ENCODE measurements around the gene SLC7A4.
"Not testable (repeated sequence)": the region's sequence is repeated elsewhere in the genome, so short reads cannot be mapped to it uniquely, and the experiment has no call there.

The SLC7A4 gene, protein sequence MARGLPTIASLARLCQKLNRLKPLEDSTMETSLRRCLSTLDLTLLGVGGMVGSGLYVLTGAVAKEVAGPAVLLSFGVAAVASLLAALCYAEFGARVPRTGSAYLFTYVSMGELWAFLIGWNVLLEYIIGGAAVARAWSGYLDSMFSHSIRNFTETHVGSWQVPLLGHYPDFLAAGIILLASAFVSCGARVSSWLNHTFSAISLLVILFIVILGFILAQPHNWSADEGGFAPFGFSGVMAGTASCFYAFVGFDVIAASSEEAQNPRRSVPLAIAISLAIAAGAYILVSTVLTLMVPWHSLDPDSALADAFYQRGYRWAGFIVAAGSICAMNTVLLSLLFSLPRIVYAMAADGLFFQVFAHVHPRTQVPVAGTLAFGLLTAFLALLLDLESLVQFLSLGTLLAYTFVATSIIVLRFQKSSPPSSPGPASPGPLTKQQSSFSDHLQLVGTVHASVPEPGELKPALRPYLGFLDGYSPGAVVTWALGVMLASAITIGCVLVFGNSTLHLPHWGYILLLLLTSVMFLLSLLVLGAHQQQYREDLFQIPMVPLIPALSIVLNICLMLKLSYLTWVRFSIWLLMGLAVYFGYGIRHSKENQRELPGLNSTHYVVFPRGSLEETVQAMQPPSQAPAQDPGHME

GRCh38 chr22:21032037-21032867 lies at the start of gene SLC7A4:
TSS of gene SLC7A4 (minus strand) at chr22:21032561. CDS start at chr22:21031812, 749 bp downstream.
- DNase-seq (ENCODE audit: low read depth, low spot score), result no peak

GRCh38 chr22:21080435-21081137 lies 48.2 kb upstream of the SLC7A4 start:
- no peak for DNase-seq (ENCODE audit: low read depth, low spot score)

DNA sequence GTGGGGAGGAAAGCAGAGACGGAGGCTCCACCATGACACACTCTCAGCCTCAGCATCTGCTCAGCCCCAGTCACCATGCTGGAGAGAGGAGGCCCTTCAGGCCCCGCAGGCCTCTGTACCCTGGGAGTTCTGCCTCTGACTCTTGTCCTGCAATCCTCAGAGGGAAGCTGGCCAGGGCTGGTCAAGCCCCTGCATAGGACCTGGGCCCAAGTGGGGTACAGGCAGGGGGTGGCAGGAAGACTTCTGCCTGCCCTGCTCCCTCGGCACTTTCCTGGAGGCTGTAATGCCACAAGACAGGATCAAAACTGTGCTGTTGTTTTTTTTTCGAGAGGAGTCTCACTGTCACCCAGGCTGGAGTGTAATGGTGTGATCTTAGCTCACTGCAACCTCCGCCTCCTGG lies 47.1 kb upstream of the SLC7A4 start:
- DNase-seq (ENCODE audit: low read depth, low spot score), result no peak

- DNase-seq (ENCODE audit: low read depth, low spot score), result no peak
These were observed 46.6 kb upstream of the SLC7A4 start for GRCh38 chr22:21078916-21079315.

- no peak for DNase-seq (ENCODE audit: low read depth, low spot score)
These were observed 45.6 kb upstream of the SLC7A4 start for GRCh38 chr22:21077884-21078508.

DNA sequence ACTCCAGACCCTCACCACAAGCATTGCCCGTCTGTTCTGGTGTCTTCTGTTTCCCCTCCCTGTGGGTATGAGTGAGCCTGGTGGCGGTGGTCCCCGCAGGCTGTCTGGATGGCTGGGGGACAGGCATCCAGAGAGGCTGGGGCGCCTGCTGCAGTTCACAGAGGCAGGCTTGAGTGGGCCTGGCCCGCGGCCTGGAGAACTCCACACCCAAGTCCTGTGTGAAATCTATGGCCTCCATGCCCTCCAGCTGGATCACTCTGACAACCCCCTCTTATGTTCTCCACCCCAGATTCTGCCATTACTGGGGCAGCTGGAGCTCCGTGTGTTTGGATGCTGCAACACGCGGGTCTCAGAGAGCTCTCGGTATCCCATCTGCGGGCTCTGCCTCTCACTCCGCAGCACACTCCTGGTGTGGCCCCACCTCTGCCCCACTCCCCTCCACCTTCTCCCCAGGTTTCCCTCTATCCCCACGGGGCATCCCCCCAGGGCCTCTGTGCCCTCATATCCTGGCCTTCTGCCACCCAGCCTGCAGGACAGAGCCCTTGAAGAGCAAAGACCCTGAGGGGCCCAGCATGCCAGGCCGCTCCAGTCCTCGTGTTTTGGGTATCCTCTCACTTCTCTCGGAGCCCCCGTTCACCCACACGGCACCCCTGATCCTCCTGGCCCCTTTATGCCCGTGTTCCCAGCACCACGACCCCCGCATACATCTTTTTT lies 44.7 kb upstream of the SLC7A4 start:
- DNase-seq (ENCODE audit: low read depth, low spot score), result no peak

- DNase-seq (ENCODE audit: low read depth, low spot score), result no peak
These were observed 43.3 kb upstream of the SLC7A4 start for GRCh38 chr22:21075516-21076138.

DNA sequence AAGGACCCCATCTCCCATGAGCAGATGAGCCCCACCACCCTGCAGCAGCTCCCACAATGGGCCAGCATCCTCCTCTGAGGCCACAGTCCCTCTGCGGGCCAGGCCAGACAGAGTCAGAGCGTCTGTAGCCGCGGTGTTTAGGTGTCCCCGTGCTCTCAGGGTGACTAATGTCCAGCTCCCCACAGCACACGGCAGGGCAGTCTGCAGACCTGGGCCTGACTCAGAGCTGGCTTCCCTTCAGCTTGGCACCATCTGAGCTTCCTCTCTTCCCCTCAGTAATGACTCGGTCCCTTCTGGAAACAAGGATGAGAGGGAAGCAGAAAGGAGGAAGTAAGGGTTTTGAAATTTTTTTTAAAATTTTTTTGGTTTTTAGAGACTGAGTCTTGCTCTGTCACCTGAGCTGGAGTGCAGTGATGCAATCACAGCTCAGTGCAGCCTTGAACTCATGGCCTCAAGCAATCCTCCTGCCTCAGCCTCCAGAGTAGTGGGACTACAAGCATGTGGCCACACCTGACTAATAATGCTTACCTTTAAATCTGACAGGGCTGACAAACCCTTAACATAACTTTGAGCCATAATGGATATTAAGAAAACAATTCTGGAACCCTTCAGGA lies 41.8 kb upstream of the SLC7A4 start:
- no peak for DNase-seq (ENCODE audit: low read depth, low spot score)

GRCh38 chr22:21073482-21073881 lies 41.1 kb upstream of the SLC7A4 start:
- no peak for DNase-seq (ENCODE audit: low read depth, low spot score)

DNA sequence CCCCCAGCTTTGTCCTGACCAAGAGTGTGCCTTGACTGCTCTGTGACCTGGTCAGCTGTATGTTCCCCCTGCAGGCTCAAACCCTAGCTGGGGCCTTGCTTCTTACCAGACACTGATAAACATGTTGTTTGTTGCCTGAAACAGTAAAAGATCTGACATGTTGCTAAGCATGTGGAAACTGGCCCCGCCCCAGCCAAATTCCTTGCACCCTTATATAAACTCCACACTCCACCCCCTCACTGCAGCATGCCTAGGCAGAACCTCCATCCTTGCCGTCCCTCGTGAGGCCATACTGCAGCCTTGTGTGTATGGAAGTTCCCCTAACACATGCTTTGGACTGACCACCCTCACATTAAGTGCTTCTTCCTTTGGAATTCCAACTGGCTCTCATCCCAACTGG lies 40.7 kb upstream of the SLC7A4 start:
- no peak for DNase-seq (ENCODE audit: low read depth, low spot score)

- not testable (repeated sequence) for DNase-seq (ENCODE audit: low read depth, low spot score)
These were observed 39.4 kb upstream of the SLC7A4 start for GRCh38 chr22:21071796-21072195.

DNA sequence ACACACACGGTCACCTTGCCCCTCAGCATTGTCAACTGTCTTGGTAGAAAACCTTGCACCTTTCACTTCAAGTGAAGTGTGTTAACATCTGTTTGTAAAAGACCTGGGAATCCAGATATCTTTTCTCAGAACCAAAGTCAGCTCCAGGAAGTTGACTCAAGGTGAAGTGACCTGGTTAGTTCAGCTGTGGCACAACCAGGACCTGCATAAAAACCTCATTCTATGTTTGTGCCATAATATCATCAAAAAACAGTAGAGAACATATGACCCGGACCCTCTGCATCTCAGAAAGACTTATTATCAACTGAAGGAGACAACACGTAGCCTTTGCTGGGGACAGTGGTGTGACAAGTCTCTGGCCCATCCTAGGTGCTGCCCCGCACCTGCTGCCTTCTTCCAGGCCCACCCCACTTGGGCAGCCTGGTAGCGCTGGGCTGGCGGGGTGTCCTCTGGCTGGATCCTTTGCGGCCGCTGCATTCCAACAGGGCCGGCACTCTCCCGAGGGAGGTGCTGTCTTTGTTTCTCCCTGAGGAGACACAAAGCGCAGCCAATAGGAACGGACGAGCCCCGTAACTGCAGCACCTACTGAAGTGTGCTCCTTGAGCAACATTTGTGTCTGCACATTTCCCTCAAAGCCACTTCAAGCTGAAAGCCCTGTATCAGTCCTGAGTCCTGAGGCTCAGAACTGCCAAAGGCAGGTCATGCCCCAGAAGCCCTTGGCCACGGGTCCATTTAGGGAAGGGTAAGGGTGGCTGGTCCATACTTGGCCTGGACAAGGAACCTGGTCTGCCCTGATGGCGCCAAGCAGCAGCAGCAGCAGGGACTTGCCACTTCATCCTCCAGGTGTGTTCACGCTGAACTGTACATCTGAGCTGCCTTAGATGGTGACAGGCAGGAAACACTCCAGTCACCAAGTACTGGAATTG lies 38.6 kb upstream of the SLC7A4 start:
- no peak for DNase-seq (ENCODE audit: low read depth, low spot score)

DNA sequence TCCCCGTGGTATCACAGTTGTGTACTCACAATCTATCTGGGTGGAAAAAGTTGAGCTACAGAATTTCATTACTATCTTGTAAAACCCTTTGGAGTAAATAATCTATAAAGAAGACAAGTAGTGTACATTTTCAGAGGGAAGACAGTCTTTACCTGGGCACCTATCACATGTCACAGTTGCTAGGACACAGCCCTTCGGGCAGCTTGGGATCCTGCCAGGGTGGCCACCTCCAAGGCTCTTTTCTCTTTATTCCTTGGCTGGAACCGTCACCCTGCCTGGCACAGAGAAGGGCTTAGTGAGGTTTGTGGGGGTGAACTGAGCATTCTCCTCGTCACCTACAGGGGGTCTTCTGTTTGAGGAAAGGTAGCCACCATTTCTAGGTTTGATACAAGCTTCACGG lies 37.0 kb upstream of the SLC7A4 start:
- no peak for DNase-seq (ENCODE audit: low read depth, low spot score)

DNA sequence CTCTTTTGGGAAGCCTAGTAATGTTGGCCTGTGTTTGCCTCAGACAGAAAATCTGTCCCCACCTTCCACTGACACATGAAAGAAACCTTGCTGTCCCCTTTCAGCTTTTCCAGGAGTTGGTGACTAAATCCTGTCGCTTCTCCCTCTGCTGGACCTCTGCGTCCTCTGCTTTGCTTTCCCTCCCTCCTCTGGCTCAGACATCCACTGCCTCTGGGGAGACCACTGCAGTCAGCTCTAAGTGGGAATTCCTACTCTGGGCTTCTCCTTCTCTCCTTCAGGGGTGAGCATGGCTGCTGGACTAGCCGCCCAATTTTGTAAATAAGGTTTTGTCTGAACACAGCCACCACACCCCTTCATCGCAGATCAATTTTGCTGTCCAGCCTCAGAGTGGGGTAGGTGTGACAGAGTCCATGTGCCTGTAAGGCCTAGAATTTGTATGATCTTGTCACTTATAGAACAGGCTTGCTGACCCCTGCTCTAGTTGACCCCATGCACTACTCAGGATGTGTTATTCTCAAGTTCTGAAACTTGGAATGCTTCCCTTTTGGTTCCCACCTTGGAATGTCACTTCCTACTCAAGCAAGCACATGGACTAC lies 36.4 kb upstream of the SLC7A4 start:
- no peak for DNase-seq (ENCODE audit: low read depth, low spot score)

GRCh38 chr22:21067901-21068680 lies 35.7 kb upstream of the SLC7A4 start:
- no peak for DNase-seq (ENCODE audit: low read depth, low spot score)

DNA sequence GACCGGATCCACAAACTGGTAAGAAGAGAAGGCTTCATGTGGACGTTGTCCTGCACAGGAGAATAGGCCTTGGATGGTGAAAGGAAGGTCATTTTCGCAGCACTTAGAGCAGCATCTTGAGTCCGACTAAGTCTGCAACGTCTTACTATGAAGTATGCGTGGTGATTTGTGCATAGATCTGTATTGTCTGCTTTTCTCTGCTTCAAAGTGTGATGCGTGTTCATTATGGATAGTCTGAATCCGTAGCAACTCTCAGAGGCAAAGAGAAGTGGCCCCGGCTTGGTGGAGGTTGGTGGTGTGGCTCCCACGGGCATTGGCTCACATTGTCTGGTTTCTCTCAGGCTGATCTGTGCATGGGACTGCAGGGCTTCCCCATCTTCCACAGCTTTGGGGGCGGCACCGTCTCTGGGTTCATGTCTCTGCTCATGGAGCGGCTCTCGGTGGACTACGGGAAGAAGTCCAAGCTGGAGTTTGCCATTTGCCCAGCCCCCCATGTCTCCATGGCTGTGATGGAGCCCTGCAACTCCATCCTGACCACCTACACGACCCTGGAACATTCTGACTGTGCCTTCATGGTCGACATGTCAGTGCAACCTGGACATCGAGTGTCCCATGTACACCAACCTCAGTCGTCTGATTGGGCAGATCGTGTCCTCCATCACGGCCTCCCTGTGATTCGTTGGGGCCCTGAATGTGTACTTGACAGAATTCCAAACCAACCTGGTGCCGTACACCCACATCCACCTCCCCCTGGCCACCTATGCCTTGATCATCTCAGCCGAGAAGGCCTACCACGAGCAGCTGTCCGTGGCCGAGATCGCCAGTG lies 34.9 kb upstream of the SLC7A4 start:
- no peak for DNase-seq (ENCODE audit: low read depth, low spot score)

Measured in activated CD4-positive, CD25-positive, alpha-beta regulatory T cell treated with anti-CD3 and anti-CD28 coated beads, Interleukin-2, amount 50 U/mL, for 16 hours (primary cell).